ENCODE measurements around the gene COG1. TPM values are rescaled to one million over a fixed set of nuclear protein-coding genes. Genes with fewer than 3 reads are reported as not detected.

COG1 gene
- total and polyA plus RNA-seq, 12 donors: 27.1 to 97.2 (median 58.0) TPM

GRCh38 chr17:73231841-73232586 lies 39.2 kb downstream of the COG1 start:
- Histone ChIP-seq H3K36me3 (peaks cover 0 to 29% (median 17%) of the 10 kb centered on the region in 9 donors), H3K4me1 (peaks cover 0 to 66% (median 48%) of the 10 kb centered on the region in 9 donors), H3K4me3 (peak overlapping the region; percentile 83 to 100 (median 94)), H3K27ac (peak overlapping the region; percentile 5 to 97 (median 90)), H3K27me3 (no peaks in the 10 kb centered on the region), H3K9me3 (no peaks in the 10 kb centered on the region)
- intact Hi-C loops (cut with DNase I): loop anchor here in 7 of 10 donors (1.0 to 5.0 kb wide), 5 partner anchors 35 to 505 kb away; partner anchors contain the start of gene COG1 (in 6 of the 7)
- WGBS, 2 donors: 0% methylated on average over 63 of the region's 63 CpGs
- peak in 8 of 9 donors; percentile 34 to 69 (median 55) for TF ChIP-seq CTCF (IDR thresholded peaks at IDR 0.05)
- ATAC-seq: peak; percentile 96 to 98 (median 98)
- peak; percentile 97 to 98 for DNase-seq

- Histone ChIP-seq H3K4me1 (peaks cover 0 to 66% (median 46%) of the 10 kb centered on the region in 9 donors), H3K27ac (peak overlapping the region; percentile 5 to 97 (median 90)), H3K27me3 (no peaks in the 10 kb centered on the region), H3K36me3 (peaks cover 0 to 36% (median 18%) of the 10 kb centered on the region in 9 donors), H3K4me3 (peak overlapping the region; percentile 83 to 100 (median 94)), H3K9me3 (no peaks in the 10 kb centered on the region)
- DNase-seq (no peak), ATAC-seq (peak; percentile 40 to 69 (median 56))
- WGBS, 2 donors: 0% methylated on average over 48 of the region's 48 CpGs
- TF ChIP-seq CTCF (IDR thresholded peaks at IDR 0.05): no peak
- intact Hi-C loops (cut with DNase I): loop anchor here in 7 of 10 donors (1.0 to 5.0 kb wide), 5 partner anchors 35 to 505 kb away; partner anchors contain the start of gene COG1 (in 6 of the 7)
Measured at GRCh38 chr17:73232587-73233373, 39.9 kb downstream of the COG1 start.

- intact Hi-C loops (cut with DNase I): loop anchor here in 5 of 10 donors (5.0 kb wide), 3 partner anchors 37 to 507 kb away; partner anchors contain the start of gene COG1 (in 4 of the 5)
- Histone ChIP-seq H3K36me3 (peaks cover 0 to 48% (median 18%) of the 10 kb centered on the region in 9 donors), H3K27me3 (no peaks in the 10 kb centered on the region), H3K27ac (no peak overlapping the region), H3K4me1 (peaks cover 0 to 60% (median 40%) of the 10 kb centered on the region in 9 donors), H3K4me3 (no peak overlapping the region), H3K9me3 (no peaks in the 10 kb centered on the region)
- no peak for ATAC-seq
- no peak for DNase-seq
- WGBS, 2 donors: 87 to 93% methylated on average over 10 of the region's 10 CpGs
- no peak for TF ChIP-seq CTCF (IDR thresholded peaks at IDR 0.05)
Measured at GRCh38 chr17:73234736-73235135, 41.9 kb downstream of the COG1 start.

GRCh38 chr17:73237714-73238113 lies 44.9 kb downstream of the COG1 start:
- ATAC-seq (no peak), DNase-seq (no peak)
- Histone ChIP-seq H3K4me3 (no peak overlapping the region), H3K36me3 (peaks cover 0 to 74% (median 18%) of the 10 kb centered on the region in 9 donors), H3K9me3 (no peaks in the 10 kb centered on the region), H3K4me1 (peaks cover 0 to 51% (median 36%) of the 10 kb centered on the region in 9 donors), H3K27ac (no peak overlapping the region), H3K27me3 (no peaks in the 10 kb centered on the region)
- WGBS, 2 donors: 67 to 73% methylated on average over 6 of the region's 6 CpGs
- no peak for TF ChIP-seq CTCF (IDR thresholded peaks at IDR 0.05)
- intact Hi-C loops (cut with DNase I): no loop called here
